Smooth muscle cell (in vitro differentiated cells): ENCODE data around the gene MSI2. TPM values are rescaled to one million over a fixed set of nuclear protein-coding genes. Genes with fewer than 3 reads are reported as not detected.

Experiments
- DNase-seq: peaks from one replicate; lab custom pipeline; 2025; ENCODE audit not compliant: unreplicated experiment; lab: John Stamatoyannopoulos, UW
- H2AFZ ChIP-seq: fragments of 200-600 bp; sonication (generic); 2 replicates; pipeline ENCODE4 v1.6.0; 2016; ENCODE audit warnings: antibody characterized with exemption, low read depth, mild to moderate bottlenecking
- H3F3A ChIP-seq: fragments of 200-600 bp; sonication (generic); 2 replicates; pipeline ENCODE4 v1.6.0; 2017; ENCODE audit warnings: antibody characterized with exemption, low read depth
- H3K27ac ChIP-seq: fragments of 200-600 bp; sonication (generic); 2 replicates; pipeline ENCODE4 v1.5.1; 2016; ENCODE audit warnings: low read depth, mild to moderate bottlenecking
- H3K27me3 ChIP-seq: fragments of 200-600 bp; sonication (generic); 2 replicates; pipeline ENCODE4 v1.6.1; 2016; ENCODE audit warnings: low read depth, mild to moderate bottlenecking
- H3K36me3 ChIP-seq: fragments of 200-600 bp; sonication (generic); 2 replicates; pipeline ENCODE4 v1.5.1; 2016; ENCODE audit warnings: low read depth
- H3K4me1 ChIP-seq: fragments of 200-600 bp; sonication (generic); 2 replicates; pipeline ENCODE4 v1.5.1; 2016; ENCODE audit warnings: low read depth
- H3K4me2 ChIP-seq: fragments of 200-600 bp; sonication (generic); 2 replicates; pipeline ENCODE4 v1.6.0; 2016; ENCODE audit warnings: mild to moderate bottlenecking
- H3K4me3 ChIP-seq: fragments of 200-600 bp; sonication (generic); 2 replicates; pipeline ENCODE4 v1.5.1; 2016; ENCODE audit warnings: mild to moderate bottlenecking
- H3K79me2 ChIP-seq: fragments of 200-600 bp; sonication (generic); 2 replicates; pipeline ENCODE4 v1.6.0; 2016; ENCODE audit warnings: low read depth, mild to moderate bottlenecking
- H3K9ac ChIP-seq: fragments of 200-600 bp; sonication (generic); 2 replicates; pipeline ENCODE4 v1.6.0; 2016; ENCODE audit warnings: low read depth
- H3K9me3 ChIP-seq: fragments of 200-600 bp; sonication (generic); replicated peaks from 2 replicates; pipeline ENCODE4 v1.5.1; 2016; ENCODE audit warnings: low read depth
- H4K20me1 ChIP-seq: fragments of 200-600 bp; sonication (generic); 2 replicates; pipeline ENCODE4 v1.6.0; 2016; ENCODE audit warnings: low read depth
- CTCF ChIP-seq: fragments of 200-600 bp; sonication (generic); IDR thresholded peaks from 2 replicates; pipeline ENCODE4 v1.5.1; 2017; ENCODE audit warnings: borderline replicate concordance, mild to moderate bottlenecking, antibody characterized with exemption; ENCODE audit not compliant: insufficient read depth, poor library complexity, severe bottlenecking
- WGBS: methylation state at CpG from one replicate; pipeline ENCODE4 v1.1.7; 2016; ENCODE audit warnings: low lambda C conversion rate; 5-methylcytosine and 5-hydroxymethylcytosine counted together
- polyA plus RNA-seq: library from polyadenylated mRNA; unstranded; fragments of >200 nt; fragmentation: Nextera tagmentation; extraction: Ambion mirVana; gene quantifications from 2 replicates; pipeline ENCODE4 v1.2.1, GENCODE V29; 2016
- total RNA-seq: library from RNA; depleted of rRNA; stranded (reverse); fragments of >200 nt; gene quantifications from 2 replicates; pipeline ENCODE4 v1.2.3, GENCODE V29; 2014

MSI2 gene
- total and polyA plus RNA-seq, 2 experiments from 2014 or later, result 5.7 to 36.5 TPM

GRCh38 chr17:57328109-57328882 lies 72.0 kb downstream of the MSI2 start:
- H3K27ac ChIP-seq, result no peak overlapping the region
- peaks cover 2% of the 10 kb centered on the region for H3F3A ChIP-seq
- peaks cover 86% of the 10 kb centered on the region for H4K20me1 ChIP-seq
- no peak overlapping the region for H3K4me3 ChIP-seq
- no peak for DNase-seq
- TF ChIP-seq CTCF, result no peak
- H3K9me3 ChIP-seq, result no peaks in the 10 kb centered on the region
- H3K79me2 ChIP-seq, result peaks cover 16% of the 10 kb centered on the region
- no peaks in the 10 kb centered on the region for H3K27me3 ChIP-seq
- H3K4me1 ChIP-seq, result peaks cover 12% of the 10 kb centered on the region
- H3K4me2 ChIP-seq, result peak overlapping the region; percentile 34
- no peak overlapping the region for H2AFZ ChIP-seq
- WGBS, result 27% methylated on average over 1 of the region's 1 CpG
- no peaks in the 10 kb centered on the region for H3K36me3 ChIP-seq
- H3K9ac ChIP-seq, result no peak overlapping the region

GRCh38 chr17:57329380-57330214 lies 73.3 kb downstream of the MSI2 start:
- WGBS, result 70% methylated on average over 9 of the region's 9 CpGs
- Histone ChIP-seq H3K4me2 (peak overlapping the region; percentile 34), H3K79me2 (peaks cover 16% of the 10 kb centered on the region), H3K27me3 (no peaks in the 10 kb centered on the region), H3K9me3 (no peaks in the 10 kb centered on the region), H3F3A (peaks cover 2% of the 10 kb centered on the region), H3K4me3 (no peak overlapping the region), H4K20me1 (peaks cover 85% of the 10 kb centered on the region), H2AFZ (no peak overlapping the region), H3K9ac (no peak overlapping the region), H3K27ac (no peak overlapping the region), H3K4me1 (peaks cover 12% of the 10 kb centered on the region), H3K36me3 (no peaks in the 10 kb centered on the region)
- no peak for TF ChIP-seq CTCF
- DNase-seq, result no peak

- peaks cover 24% of the 10 kb centered on the region for H3K79me2 ChIP-seq
Observed at GRCh38 chr17:57330587-57330986, 74.3 kb downstream of the MSI2 start.

More at GRCh38 chr17:57330587-57330986, 74.3 kb downstream of the MSI2 start:
- H3K4me3 ChIP-seq, result no peak overlapping the region
- H2AFZ ChIP-seq, result no peak overlapping the region
- peaks cover 12% of the 10 kb centered on the region for H3K4me1 ChIP-seq
- no peak overlapping the region for H3K4me2 ChIP-seq
- H3K27me3 ChIP-seq, result no peaks in the 10 kb centered on the region
- over 99% methylated on average over 6 of the region's 6 CpGs for WGBS
- no peak overlapping the region for H3K27ac ChIP-seq
- no peak for TF ChIP-seq CTCF
- peaks cover 84% of the 10 kb centered on the region for H4K20me1 ChIP-seq
- H3K9me3 ChIP-seq, result no peaks in the 10 kb centered on the region
- DNase-seq, result no peak
- H3K36me3 ChIP-seq, result no peaks in the 10 kb centered on the region
- H3F3A ChIP-seq, result peaks cover 2% of the 10 kb centered on the region
- H3K9ac ChIP-seq, result no peak overlapping the region
